GM12878 (cell line): ENCODE results near the gene CD48. TPM values are rescaled to one million over a fixed set of nuclear protein-coding genes. Genes with fewer than 3 reads are reported as not detected.

Experiments used
- ATAC-seq: fragments of 200-7000 bp; cut with Tn5 transposase; 3 replicates; pipeline ENCODE4 v1.9.1; 2020; ENCODE audit warnings: mild to moderate bottlenecking, moderate library complexity
- BruUV-seq: library from RNA; stranded (reverse); fragments of 400-500 nt; replicated peaks from 2 replicates; lab custom pipeline; 2021; lab: Mats Ljungman, UMichigan
- CTCF ChIA-PET: fragments of 300-600 bp; sonication (Branson Sonifier 250); formaldehyde crosslinking; extraction: SDS; loops from one replicate; lab custom pipeline; 2021; ENCODE audit warnings: inconsistent platforms; lab: Yijun Ruan, JAX
- POLR2A ChIA-PET: fragments of 350-600 bp; formaldehyde crosslinking; extraction: SDS; loops from one replicate; lab custom pipeline; 2021; ENCODE audit warnings: inconsistent platforms; lab: Charles Lee
- RAD21 ChIA-PET: fragments of 300-600 bp; sonication (Branson Sonifier 250); formaldehyde crosslinking; loops from one replicate; lab custom pipeline; 2023; ENCODE audit warnings: antibody characterized with exemption; ENCODE audit not compliant: unreplicated experiment; lab: Charles Lee
- SMC1A ChIA-PET: fragments of 300-600 bp; sonication (Branson Sonifier 250); formaldehyde crosslinking; loops from one replicate; lab custom pipeline; 2023; ENCODE audit not compliant: unreplicated experiment, uncharacterized antibody; lab: Charles Lee
- DNase-seq: peaks from one replicate; pipeline ENCODE4 v3.0.0-alpha.2; 2011; ENCODE audit warnings: low read depth, low spot score
- FAIRE-seq: peaks from 3 replicates; lab custom pipeline; 2011; peaks lifted over from hg19 to GRCh38; lab: Jason Lieb, UNC
- H2AFZ ChIP-seq: 2 replicates; pipeline ENCODE4 v1.6.0; 2011; ENCODE audit warnings: low read depth, low read length, control low read depth; ENCODE audit not compliant: control insufficient read depth
- H3K27ac ChIP-seq: 2 replicates; pipeline ENCODE4 v1.5.1; 2011; ENCODE audit warnings: control low read depth; ENCODE audit not compliant: control insufficient read depth, insufficient read depth
- H3K27me3 ChIP-seq, 2 experiments: replicated peaks in 1 of 2; 2 replicates each; pipeline versions ENCODE4 v1.6.0 to v1.6.1; 2011; ENCODE audit warnings: low read length in 1 of 2; ENCODE audit not compliant: control insufficient read depth in 2 of 2, insufficient read depth in 2 of 2
- H3K36me3 ChIP-seq, 2 experiments: 2 replicates each; pipeline ENCODE4 v1.5.1; 2011; ENCODE audit warnings: low read length in 1 of 2; ENCODE audit not compliant: control insufficient read depth in 2 of 2, insufficient read depth in 2 of 2
- H3K4me1 ChIP-seq: 2 replicates; pipeline ENCODE4 v1.6.1; 2011; ENCODE audit warnings: mild to moderate bottlenecking, low read length, moderate library complexity, mixed read lengths; ENCODE audit not compliant: control insufficient read depth, insufficient read depth
- H3K4me2 ChIP-seq: 2 replicates; pipeline ENCODE4 v1.6.0; 2011; ENCODE audit warnings: control low read depth; ENCODE audit not compliant: control insufficient read depth, insufficient read depth
- H3K4me3 ChIP-seq: fragments of 200-600 bp; sonication (generic); 2 replicates; pipeline ENCODE4 v1.5.1; 2016
- H3K79me2 ChIP-seq: 2 replicates; pipeline ENCODE4 v1.6.0; 2011; ENCODE audit warnings: low read length; ENCODE audit not compliant: control insufficient read depth, insufficient read depth
- H3K9ac ChIP-seq: 2 replicates; pipeline ENCODE4 v1.8.0; 2011; ENCODE audit warnings: low read length, control low read depth, mixed read lengths; ENCODE audit not compliant: control insufficient read depth, insufficient read depth
- H3K9me3 ChIP-seq: replicated peaks from 3 replicates; pipeline ENCODE4 v1.5.1; 2011; ENCODE audit warnings: mild to moderate bottlenecking, low read length; ENCODE audit not compliant: control insufficient read depth, insufficient read depth
- H4K20me1 ChIP-seq: 2 replicates; pipeline ENCODE4 v1.6.0; 2011; ENCODE audit not compliant: control insufficient read depth, insufficient read depth
- ATF2 ChIP-seq: IDR thresholded peaks from 2 replicates; pipeline ENCODE4 v1.6.1; 2012; ENCODE audit warnings: low read length, inconsistent platforms
- EP300 ChIP-seq, 2 experiments: fragments of 150-350 bp in 1 of 2; IDR thresholded peaks; 2 replicates each; pipeline ENCODE4 v1.6.1; 2011 to 2012; ENCODE audit warnings: low read depth in 2 of 2, low read length in 2 of 2, borderline replicate concordance in 1 of 2, improper control_type of control experiment in 1 of 2, inconsistent platforms in 1 of 2; ENCODE audit not compliant: control insufficient read depth in 1 of 2
- IKZF2 ChIP-seq, 2 experiments: fragments of 450-650 bp; IDR thresholded peaks; 2 replicates each; pipeline ENCODE4 v1.6.1; 2017; ENCODE audit warnings: mild to moderate bottlenecking in 2 of 2, moderate library complexity in 2 of 2
- MTA3 ChIP-seq: IDR thresholded peaks from 2 replicates; pipeline ENCODE4 v1.6.1; 2012; ENCODE audit warnings: low read length, inconsistent platforms, borderline replicate concordance
- PML ChIP-seq: IDR thresholded peaks from 2 replicates; pipeline ENCODE4 v1.6.1; 2012; ENCODE audit warnings: low read length, inconsistent platforms
- POLR2A ChIP-seq: IDR thresholded peaks from 2 replicates; pipeline ENCODE4 v1.6.1; 2011; ENCODE audit warnings: low read depth, mild to moderate bottlenecking, low read length
- POLR2AphosphoS2 ChIP-seq: IDR thresholded peaks from 2 replicates; pipeline ENCODE4 v1.6.1; 2011; ENCODE audit warnings: low read depth, mild to moderate bottlenecking, low read length, improper control_type of control experiment, moderate library complexity
- POLR2AphosphoS5 ChIP-seq: IDR thresholded peaks from 2 replicates; pipeline ENCODE4 v1.6.1; 2011; ENCODE audit warnings: mild to moderate bottlenecking, low read length, inconsistent platforms
- SPI1 ChIP-seq: IDR thresholded peaks from 2 replicates; pipeline ENCODE4 v1.6.1; 2011; ENCODE audit warnings: low read depth, mild to moderate bottlenecking, low read length, moderate library complexity, borderline replicate concordance; ENCODE audit not compliant: insufficient read depth
- STAT3 ChIP-seq: IDR thresholded peaks from 2 replicates; pipeline ENCODE4 v1.6.1; 2011; ENCODE audit warnings: low read depth, low read length, improper control_type of control experiment
- ZNF622 ChIP-seq: fragments of 450-650 bp; IDR thresholded peaks from 2 replicates; pipeline ENCODE4 v1.6.1; 2017; ENCODE audit warnings: mild to moderate bottlenecking, inconsistent platforms
- ZNF687 ChIP-seq: fragments of 450-650 bp; IDR thresholded peaks from 2 replicates; pipeline ENCODE4 v1.6.1; 2017; ENCODE audit warnings: mild to moderate bottlenecking, moderate library complexity
- WGBS: methylation state at CpG from one replicate; pipeline ENCODE4 v1.1.6; 2016; ENCODE audit warnings: low lambda C conversion rate; ENCODE audit not compliant: insufficient replicate concordance, insufficient coverage; ENCODE audit errors: missing lambda C conversion rate; 5-methylcytosine and 5-hydroxymethylcytosine counted together
- in situ Hi-C: fragments of 300-500 bp; cut with MboI; formaldehyde crosslinking; loops from 9 replicates; pipeline ENCODE4 v1.14.3; 2018; ENCODE audit warnings: mixed read lengths
- intact Hi-C: fragments of 100-400 bp; cut with micrococcal nuclease; formaldehyde crosslinking; loops from one replicate; pipeline ENCODE4 v1.14.2; 2022; ENCODE audit not compliant: unreplicated experiment
- polyA plus RNA-seq, 11 experiments: library from polyadenylated mRNA; depleted of rRNA in 4 of 11; unstranded in 6 of 11; stranded (reverse) in 5 of 11; fragments of >200 nt; fragmentation: Nextera tagmentation in 4 of 11; fragmentation: Illumina TruSeq in 1 of 11; extraction: Ambion mirVana in 4 of 11; extraction: Trizol in 1 of 11; gene quantifications; 1 replicate in 1 of 11; 2 replicates in 10 of 11; pipeline versions ENCODE4 v1.2.1 to v1.2.3, GENCODE V29; 2011 to 2016; ENCODE audit warnings: inconsistent platforms in 2 of 11, missing spikeins in 2 of 11, low read depth in 1 of 11
- total RNA-seq, 4 experiments: library from RNA; depleted of rRNA in 3 of 4; stranded (reverse); fragments of >200 nt in 3 of 4; fragmentation: Illumina TruSeq in 1 of 4; extraction: Trizol in 1 of 4; gene quantifications; 2 replicates each; pipeline versions ENCODE4 v1.2.1 to v1.2.3, GENCODE V29; 2013 to 2021
- TF ChIP-seq, protein P1 (sequence below): fragments of 450-650 bp; formaldehyde crosslinking; IDR thresholded peaks from 2 replicates; pipeline ENCODE4 v1.5.0; 2022; ENCODE audit warnings: mild to moderate bottlenecking, missing genetic modification characterization

Gene CD48
- total and polyA plus RNA-seq, 10 of the 15 experiments (the other 5 are each of a cell fraction or from before 2014, with no cell fraction given): 302 to 1,315 (median 430) TPM

- TF ChIP-seq STAT3 (no peak), PML (peak; percentile 61)
- TF ChIP-seq, protein P1, sequence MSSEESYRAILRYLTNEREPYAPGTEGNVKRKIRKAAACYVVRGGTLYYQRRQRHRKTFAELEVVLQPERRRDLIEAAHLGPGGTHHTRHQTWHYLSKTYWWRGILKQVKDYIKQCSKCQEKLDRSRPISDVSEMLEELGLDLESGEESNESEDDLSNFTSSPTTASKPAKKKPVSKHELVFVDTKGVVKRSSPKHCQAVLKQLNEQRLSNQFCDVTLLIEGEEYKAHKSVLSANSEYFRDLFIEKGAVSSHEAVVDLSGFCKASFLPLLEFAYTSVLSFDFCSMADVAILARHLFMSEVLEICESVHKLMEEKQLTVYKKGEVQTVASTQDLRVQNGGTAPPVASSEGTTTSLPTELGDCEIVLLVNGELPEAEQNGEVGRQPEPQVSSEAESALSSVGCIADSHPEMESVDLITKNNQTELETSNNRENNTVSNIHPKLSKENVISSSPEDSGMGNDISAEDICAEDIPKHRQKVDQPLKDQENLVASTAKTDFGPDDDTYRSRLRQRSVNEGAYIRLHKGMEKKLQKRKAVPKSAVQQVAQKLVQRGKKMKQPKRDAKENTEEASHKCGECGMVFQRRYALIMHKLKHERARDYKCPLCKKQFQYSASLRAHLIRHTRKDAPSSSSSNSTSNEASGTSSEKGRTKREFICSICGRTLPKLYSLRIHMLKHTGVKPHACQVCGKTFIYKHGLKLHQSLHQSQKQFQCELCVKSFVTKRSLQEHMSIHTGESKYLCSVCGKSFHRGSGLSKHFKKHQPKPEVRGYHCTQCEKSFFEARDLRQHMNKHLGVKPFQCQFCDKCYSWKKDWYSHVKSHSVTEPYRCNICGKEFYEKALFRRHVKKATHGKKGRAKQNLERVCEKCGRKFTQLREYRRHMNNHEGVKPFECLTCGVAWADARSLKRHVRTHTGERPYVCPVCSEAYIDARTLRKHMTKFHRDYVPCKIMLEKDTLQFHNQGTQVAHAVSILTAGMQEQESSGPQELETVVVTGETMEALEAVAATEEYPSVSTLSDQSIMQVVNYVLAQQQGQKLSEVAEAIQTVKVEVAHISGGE (CRISPR knock-in tag): peak; percentile 58
Measured at GRCh38 chr1:160643138-160643537, 68.5 kb downstream of the CD48 start (continued).

GRCh38 chr1:160642281-160642644 is 69.4 kb downstream of the CD48 start:
- H3K27me3 ChIP-seq: no peaks in the 10 kb centered on the region
- intact Hi-C loops: no loop called here
- peaks cover 40% of the 10 kb centered on the region for H3K4me1 ChIP-seq
- H3K79me2 ChIP-seq: peaks cover 99% of the 10 kb centered on the region
- RAD21 ChIA-PET: interaction anchor here (0.6 to 10.9 kb wide), 10 partner anchors 11 to 125 kb away, joined by 3 to 194 read pairs (median 3); no protein-coding TSS in a partner anchor
- in situ Hi-C loops: no loop called here
- H3K4me2 ChIP-seq: peak overlapping the region; percentile 96
- H3K9me3 ChIP-seq: no peaks in the 10 kb centered on the region
- CTCF ChIA-PET: interaction anchor here (0.6 to 1.6 kb wide), 7 partner anchors 13 to 34 kb away, joined by 3 to 5 read pairs (median 4); no protein-coding TSS in a partner anchor
- H3K9ac ChIP-seq: peak overlapping the region; percentile 99
- peak overlapping the region; percentile 95 for H3K4me3 ChIP-seq
- BruUV-seq: no TSS peak
- POLR2A ChIA-PET: interaction anchor here (0.7 to 7.6 kb wide), 8 partner anchors 13 to 66 kb away, joined by 3 to 68 read pairs (median 6); no protein-coding TSS in a partner anchor
- peaks cover 2 to 27% of the 10 kb centered on the region in 2 experiments; a peak in 3 of 4 replicates for H3K36me3 ChIP-seq
- H4K20me1 ChIP-seq: no peaks in the 10 kb centered on the region
- FAIRE-seq (no peak), DNase-seq (no peak), ATAC-seq (no peak)
- H3K27ac ChIP-seq: peak overlapping the region; percentile 95
- 45% methylated on average over 2 of the region's 2 CpGs for WGBS
- no peak overlapping the region for H2AFZ ChIP-seq
- SMC1A ChIA-PET: interaction anchor here (1.4 to 10.8 kb wide), 7 partner anchors 9 to 65 kb away, joined by 3 to 259 read pairs (median 6); no protein-coding TSS in a partner anchor
- TF ChIP-seq ZNF687 (peak; percentile 7; the same call in 1 of the 2 replicates), ATF2 (peak; percentile 15), EP300 (IDR thresholded peaks at IDR 0.05; ENCODE audit: borderline replicate concordance in 1 of 2, control insufficient read depth in 1 of 2, low read depth in 2 of 2, low read length in 2 of 2) (no peak), POLR2A (peak; percentile 51; the same call in 1 of the 2 replicates), IKZF2 (IDR thresholded peaks at IDR 0.05) (0 out of 4 replicates have a peak, but pooled peaks of 1 of the 2 experiments have one; percentile 24), POLR2AphosphoS2 (0 out of 2 replicates have a peak, but pooled peaks have one; percentile 3), MTA3 (0 out of 2 replicates have a peak, but pooled peaks have one; percentile 15), POLR2AphosphoS5 (peak; percentile 11; the same call in 1 of the 2 replicates), ZNF622 (no peak), SPI1 (no peak)
